ENCODE measurements around the gene MCC. TPM values are rescaled to one million over a fixed set of nuclear protein-coding genes. Genes with fewer than 3 reads are reported as not detected.

The MCC gene
- total and polyA plus RNA-seq, 4 donors, result 1.6 to 38.6 (median 11.2) TPM

DNA sequence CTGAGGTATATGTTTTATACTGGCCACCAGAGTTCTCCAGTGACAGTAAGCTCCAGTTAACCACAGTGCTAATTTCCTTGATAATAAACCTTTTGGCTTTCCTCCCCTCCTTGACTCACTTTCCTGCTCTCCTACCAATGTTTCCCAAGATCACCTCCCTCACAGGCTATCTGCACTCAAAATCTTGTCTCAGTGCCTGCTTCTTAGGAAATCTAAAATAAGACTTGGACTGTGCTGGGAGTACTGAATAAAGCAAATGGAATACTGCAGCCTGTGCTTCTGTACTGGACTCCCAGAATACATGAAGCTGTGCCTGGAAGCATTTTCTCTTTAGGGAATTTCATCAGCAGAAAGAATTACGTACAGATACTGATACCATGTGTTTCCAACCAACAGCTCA lies 513.4 kb downstream of the MCC start:
- no peak for ATAC-seq (ENCODE audit: insufficient read depth, low FRiP score)
- WGBS, 2 donors, result 89 to 100% methylated on average over 1 of the region's 1 CpG
- peaks cover 0 to 26% (median 2%) of the 10 kb centered on the region in 5 donors for H3K4me1 ChIP-seq (ENCODE audit: control insufficient read depth in 5 of 5, insufficient read depth in 5 of 5, low read length in 5 of 5)
- no peak overlapping the region for H3K9ac ChIP-seq (ENCODE audit: insufficient read depth in 1 of 2, low read length in 2 of 2)
- H3K27ac ChIP-seq (ENCODE audit: low read depth in 1 of 2, low read length in 1 of 2), result no peak overlapping the region
- no peaks in the 10 kb centered on the region for H3K9me3 ChIP-seq (ENCODE audit: control insufficient read depth in 4 of 4, insufficient read depth in 3 of 4, low read length in 3 of 4)
- no peaks in the 10 kb centered on the region for H3K27me3 ChIP-seq (ENCODE audit: control insufficient read depth in 3 of 3, insufficient read depth in 3 of 3, low read length in 2 of 3)
- TF ChIP-seq, protein P1, sequence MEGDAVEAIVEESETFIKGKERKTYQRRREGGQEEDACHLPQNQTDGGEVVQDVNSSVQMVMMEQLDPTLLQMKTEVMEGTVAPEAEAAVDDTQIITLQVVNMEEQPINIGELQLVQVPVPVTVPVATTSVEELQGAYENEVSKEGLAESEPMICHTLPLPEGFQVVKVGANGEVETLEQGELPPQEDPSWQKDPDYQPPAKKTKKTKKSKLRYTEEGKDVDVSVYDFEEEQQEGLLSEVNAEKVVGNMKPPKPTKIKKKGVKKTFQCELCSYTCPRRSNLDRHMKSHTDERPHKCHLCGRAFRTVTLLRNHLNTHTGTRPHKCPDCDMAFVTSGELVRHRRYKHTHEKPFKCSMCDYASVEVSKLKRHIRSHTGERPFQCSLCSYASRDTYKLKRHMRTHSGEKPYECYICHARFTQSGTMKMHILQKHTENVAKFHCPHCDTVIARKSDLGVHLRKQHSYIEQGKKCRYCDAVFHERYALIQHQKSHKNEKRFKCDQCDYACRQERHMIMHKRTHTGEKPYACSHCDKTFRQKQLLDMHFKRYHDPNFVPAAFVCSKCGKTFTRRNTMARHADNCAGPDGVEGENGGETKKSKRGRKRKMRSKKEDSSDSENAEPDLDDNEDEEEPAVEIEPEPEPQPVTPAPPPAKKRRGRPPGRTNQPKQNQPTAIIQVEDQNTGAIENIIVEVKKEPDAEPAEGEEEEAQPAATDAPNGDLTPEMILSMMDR (IDR thresholded peaks at IDR 0.05; ENCODE audit: control extremely low read depth, extremely low read depth), result no peak
- peaks cover 0 to 3% (median 0%) of the 10 kb centered on the region in 4 donors for H3K36me3 ChIP-seq (ENCODE audit: control insufficient read depth in 4 of 4, insufficient read depth in 4 of 4, low read length in 4 of 4)
- no peak for DNase-seq
- no peak overlapping the region for H3K4me3 ChIP-seq

DNA sequence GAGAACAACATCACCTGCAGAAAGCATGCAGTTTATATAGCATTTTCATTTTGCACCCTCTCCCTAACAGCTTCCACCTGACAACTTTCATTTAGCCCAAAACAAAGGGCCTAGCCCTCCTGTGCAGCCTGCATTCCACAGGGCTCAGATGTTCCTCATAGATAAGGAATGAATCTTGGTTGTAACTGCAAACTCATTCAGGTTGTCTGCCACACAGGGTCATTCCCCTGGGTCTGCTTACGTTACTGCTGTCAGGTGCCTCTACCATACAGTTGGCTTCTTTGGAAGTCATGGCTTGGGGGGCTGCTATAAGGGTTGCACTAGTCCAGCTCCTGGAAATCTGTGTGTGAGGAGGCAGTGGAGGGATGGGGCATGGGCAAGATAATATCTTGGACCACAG lies 514.3 kb downstream of the MCC start:
- Histone ChIP-seq H3K4me1 (ENCODE audit: control insufficient read depth in 5 of 5, insufficient read depth in 5 of 5, low read length in 5 of 5) (peaks cover 0 to 17% (median 2%) of the 10 kb centered on the region in 5 donors), H3K27ac (ENCODE audit: low read depth in 1 of 2, low read length in 1 of 2) (no peak overlapping the region), H3K4me3 (no peak overlapping the region), H3K9ac (ENCODE audit: insufficient read depth in 1 of 2, low read length in 2 of 2) (no peak overlapping the region), H3K9me3 (ENCODE audit: control insufficient read depth in 4 of 4, insufficient read depth in 3 of 4, low read length in 3 of 4) (no peaks in the 10 kb centered on the region), H3K27me3 (ENCODE audit: control insufficient read depth in 3 of 3, insufficient read depth in 3 of 3, low read length in 2 of 3) (no peaks in the 10 kb centered on the region), H3K36me3 (ENCODE audit: control insufficient read depth in 4 of 4, insufficient read depth in 4 of 4, low read length in 4 of 4) (peaks cover 0 to 3% (median 0%) of the 10 kb centered on the region in 4 donors)
- TF ChIP-seq, protein P1 (IDR thresholded peaks at IDR 0.05; ENCODE audit: control extremely low read depth, extremely low read depth), result no peak
- ATAC-seq (ENCODE audit: insufficient read depth, low FRiP score), result no peak
- 79 to 85% methylated on average over 1 of the region's 1 CpG for WGBS, 2 donors
- DNase-seq, result no peak

DNA sequence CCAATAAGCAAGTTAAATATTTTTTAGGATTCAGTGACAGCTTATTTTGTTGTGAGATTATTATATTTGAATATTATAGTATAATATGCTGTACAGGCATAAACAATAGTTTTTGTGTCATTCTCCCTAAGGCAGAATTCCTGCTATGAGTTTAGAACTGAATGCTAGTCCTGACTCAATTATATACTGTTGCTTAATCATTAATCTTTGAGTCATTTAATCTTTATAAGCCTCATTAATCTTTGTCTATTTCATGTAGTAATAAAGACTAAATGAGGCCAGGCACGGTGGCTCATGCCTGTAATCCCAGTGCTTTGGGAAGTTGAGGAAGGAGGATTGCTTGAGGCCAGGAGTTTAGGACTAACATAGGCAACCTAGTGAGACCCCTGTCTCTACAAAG lies 515.2 kb downstream of the MCC start:
- H3K36me3 ChIP-seq (ENCODE audit: control insufficient read depth in 4 of 4, insufficient read depth in 4 of 4, low read length in 4 of 4), result peaks cover 0 to 3% (median 0%) of the 10 kb centered on the region in 4 donors
- TF ChIP-seq, protein P1 (IDR thresholded peaks at IDR 0.05; ENCODE audit: control extremely low read depth, extremely low read depth), result no peak
- H3K9ac ChIP-seq (ENCODE audit: insufficient read depth in 1 of 2, low read length in 2 of 2), result no peak overlapping the region
- H3K27ac ChIP-seq (ENCODE audit: low read depth in 1 of 2, low read length in 1 of 2), result no peak overlapping the region
- no peaks in the 10 kb centered on the region for H3K9me3 ChIP-seq (ENCODE audit: control insufficient read depth in 4 of 4, insufficient read depth in 3 of 4, low read length in 3 of 4)
- no peak overlapping the region for H3K4me3 ChIP-seq
- WGBS, 2 donors, result 88 to 92% methylated on average over 1 of the region's 1 CpG
- no peak for DNase-seq
- no peaks in the 10 kb centered on the region for H3K27me3 ChIP-seq (ENCODE audit: control insufficient read depth in 3 of 3, insufficient read depth in 3 of 3, low read length in 2 of 3)
- no peak for ATAC-seq (ENCODE audit: insufficient read depth, low FRiP score)
- H3K4me1 ChIP-seq (ENCODE audit: control insufficient read depth in 5 of 5, insufficient read depth in 5 of 5, low read length in 5 of 5), result peaks cover 0 to 8% (median under 1%) of the 10 kb centered on the region in 5 donors

Small RNAs within 50 kb of the gene (small RNA-seq; reads per million reads assigned to genes)
- gene RNU4ATAC13P (ENCODE audit: low replicate concordance), result not detected

Other genes with a start within 250 kb of the MCC start
- under 1 TPM; 0.14 to 0.28 TPM for gene TSSK1B, start 53.5 kb downstream of the MCC start, total RNA-seq
- under 1 TPM in 1 of 2 donors, not detected in 1; 0.06 TPM for gene TSSK1B, start 53.5 kb downstream of the MCC start, polyA plus RNA-seq
- 10 to 100 TPM; 21.4 to 49.1 TPM for gene YTHDC2, start 25.2 kb upstream of the MCC start, total RNA-seq
- 1 to 10 TPM; 8.4 to 9.4 TPM for gene YTHDC2, start 25.2 kb upstream of the MCC start, polyA plus RNA-seq